ENCODE results near the gene VKORC1L1.
"Not testable (repeated sequence)": the region's sequence is repeated elsewhere in the genome, so short reads cannot be mapped to it uniquely, and the experiment has no call there.

VKORC1L1 gene

GRCh38 chr7:65885533-65885932 is 12.7 kb downstream of the VKORC1L1 start:
- DNase-seq (ENCODE audit: low read depth): not testable (repeated sequence)

- not testable (repeated sequence) for DNase-seq (ENCODE audit: low read depth)
Observed at GRCh38 chr7:65888434-65889156, 15.7 kb downstream of the VKORC1L1 start.

GRCh38 chr7:65889722-65890121 is 16.8 kb downstream of the VKORC1L1 start:
- DNase-seq (ENCODE audit: low read depth): not testable (repeated sequence)

GRCh38 chr7:65892161-65892560 is 19.3 kb downstream of the VKORC1L1 start:
- no peak for DNase-seq (ENCODE audit: low read depth)

- no peak for DNase-seq (ENCODE audit: low read depth)
Observed at GRCh38 chr7:65892835-65893234, 20.0 kb downstream of the VKORC1L1 start.

GRCh38 chr7:65896279-65896870 is 23.5 kb downstream of the VKORC1L1 start:
- DNase-seq (ENCODE audit: low read depth): no peak

GRCh38 chr7:65897289-65897688 is 24.4 kb downstream of the VKORC1L1 start:
- not testable (repeated sequence) for DNase-seq (ENCODE audit: low read depth)

GRCh38 chr7:65898677-65899447 is 26.0 kb downstream of the VKORC1L1 start:
- not testable (repeated sequence) for DNase-seq (ENCODE audit: low read depth)

GRCh38 chr7:65902306-65902705 is 29.4 kb downstream of the VKORC1L1 start:
- no peak for DNase-seq (ENCODE audit: low read depth)

GRCh38 chr7:65907501-65908198 is 34.8 kb downstream of the VKORC1L1 start:
- no peak for DNase-seq (ENCODE audit: low read depth)

GRCh38 chr7:65910237-65910636 is 37.4 kb downstream of the VKORC1L1 start:
- DNase-seq (ENCODE audit: low read depth): no peak

GRCh38 chr7:65912237-65912636 is 39.4 kb downstream of the VKORC1L1 start:
- DNase-seq (ENCODE audit: low read depth): no peak

- DNase-seq (ENCODE audit: low read depth): no peak
Observed at GRCh38 chr7:65915921-65916657, 43.2 kb downstream of the VKORC1L1 start.

- DNase-seq (ENCODE audit: low read depth): no peak
Observed at GRCh38 chr7:65923316-65923715, 50.4 kb downstream of the VKORC1L1 start.

- DNase-seq (ENCODE audit: low read depth): no peak
Observed at GRCh38 chr7:65924193-65924592, 51.3 kb downstream of the VKORC1L1 start.

GRCh38 chr7:65925040-65925439 is 52.2 kb downstream of the VKORC1L1 start:
- DNase-seq (ENCODE audit: low read depth): no peak

GRCh38 chr7:65926588-65926987 is 53.7 kb downstream of the VKORC1L1 start:
- DNase-seq (ENCODE audit: low read depth): no peak

GRCh38 chr7:65927489-65928448 is 54.9 kb downstream of the VKORC1L1 start:
- no peak for DNase-seq (ENCODE audit: low read depth)

- no peak for DNase-seq (ENCODE audit: low read depth)
Observed at GRCh38 chr7:65931685-65932084, 58.8 kb downstream of the VKORC1L1 start.

GRCh38 chr7:65937296-65937695 is 64.4 kb downstream of the VKORC1L1 start:
- DNase-seq (ENCODE audit: low read depth): no peak
